NCI-H2081 (cell line): ENCODE data around the gene INSIG1.

Experiments
- DNase-seq, 2 experiments: peaks; one replicate each; lab custom pipeline; 2025; lab: John Stamatoyannopoulos, UW

Gene INSIG1

DNA sequence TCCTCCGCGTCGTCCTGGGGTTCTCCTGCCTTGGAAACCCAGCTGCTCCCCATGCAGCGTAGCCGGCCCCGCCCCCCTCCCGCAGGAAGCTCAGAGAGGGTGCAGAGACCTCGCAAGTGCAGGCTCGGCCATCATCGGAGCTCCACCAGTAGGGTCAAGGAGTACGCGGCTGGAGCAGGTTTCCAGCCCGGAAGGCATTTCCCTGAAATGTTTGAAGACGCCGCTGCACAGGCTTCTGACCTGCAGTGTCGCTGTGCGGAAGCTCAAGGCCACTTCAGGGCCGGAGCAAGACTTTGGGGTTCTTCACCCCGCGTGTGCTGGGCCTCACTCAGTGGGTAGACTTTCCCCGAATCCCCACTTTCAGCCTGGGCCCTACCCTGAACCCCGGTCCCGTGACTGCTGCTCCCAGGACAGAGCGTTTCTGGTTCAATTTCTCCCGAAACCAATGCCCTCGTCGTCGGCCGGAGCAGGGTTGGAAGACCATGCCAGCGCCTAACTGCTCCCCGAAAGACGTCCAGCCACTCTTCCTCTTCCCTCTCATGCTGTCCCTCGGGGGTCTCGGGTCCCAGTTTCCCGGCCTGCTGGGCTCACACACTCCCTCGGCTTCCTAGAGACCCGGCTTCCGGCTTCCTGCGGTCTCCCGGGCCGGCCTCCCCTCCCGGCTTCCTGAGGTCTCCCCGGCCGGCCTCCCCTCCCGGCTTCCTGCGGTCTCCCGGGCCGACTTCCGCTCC is 52.1 kb downstream of the INSIG1 start:
- DNase-seq = no peak

DNA sequence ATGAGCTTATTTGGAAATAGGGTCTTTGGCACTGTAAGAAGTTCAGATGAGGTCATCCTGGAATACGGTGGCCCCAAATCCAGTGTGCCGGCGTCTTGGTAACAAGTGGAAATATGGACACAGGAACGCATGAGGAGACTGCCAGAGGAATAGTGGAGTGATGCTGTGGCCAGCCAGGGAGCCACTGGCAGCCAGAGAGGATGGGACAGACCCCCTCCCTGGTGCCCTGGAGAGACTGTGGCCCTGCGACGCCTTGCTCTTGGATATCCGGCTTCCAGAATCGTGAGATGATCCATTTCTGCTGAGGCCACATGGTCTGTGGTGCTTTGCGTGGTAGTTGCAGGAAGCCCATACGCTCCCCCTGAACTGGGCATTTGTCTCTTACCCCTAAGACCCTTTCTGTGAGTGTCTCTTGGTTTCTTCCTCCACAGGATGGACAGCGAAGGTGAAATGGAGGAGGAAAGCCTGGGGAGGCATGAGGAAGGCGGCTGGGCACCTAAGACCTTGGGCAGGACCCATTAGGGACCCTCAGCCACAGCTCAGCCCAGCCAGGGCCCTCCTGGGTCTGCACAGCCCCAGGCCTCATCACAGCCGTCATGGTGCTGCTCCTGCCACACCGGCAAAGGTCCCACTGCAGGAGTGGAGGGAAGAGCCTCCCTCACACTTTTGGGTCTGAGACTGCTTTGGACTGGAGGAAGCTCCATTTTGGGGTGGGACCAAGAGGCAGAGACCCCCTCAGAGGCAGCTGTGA is 53.6 kb downstream of the INSIG1 start:
- no peak for DNase-seq

DNA sequence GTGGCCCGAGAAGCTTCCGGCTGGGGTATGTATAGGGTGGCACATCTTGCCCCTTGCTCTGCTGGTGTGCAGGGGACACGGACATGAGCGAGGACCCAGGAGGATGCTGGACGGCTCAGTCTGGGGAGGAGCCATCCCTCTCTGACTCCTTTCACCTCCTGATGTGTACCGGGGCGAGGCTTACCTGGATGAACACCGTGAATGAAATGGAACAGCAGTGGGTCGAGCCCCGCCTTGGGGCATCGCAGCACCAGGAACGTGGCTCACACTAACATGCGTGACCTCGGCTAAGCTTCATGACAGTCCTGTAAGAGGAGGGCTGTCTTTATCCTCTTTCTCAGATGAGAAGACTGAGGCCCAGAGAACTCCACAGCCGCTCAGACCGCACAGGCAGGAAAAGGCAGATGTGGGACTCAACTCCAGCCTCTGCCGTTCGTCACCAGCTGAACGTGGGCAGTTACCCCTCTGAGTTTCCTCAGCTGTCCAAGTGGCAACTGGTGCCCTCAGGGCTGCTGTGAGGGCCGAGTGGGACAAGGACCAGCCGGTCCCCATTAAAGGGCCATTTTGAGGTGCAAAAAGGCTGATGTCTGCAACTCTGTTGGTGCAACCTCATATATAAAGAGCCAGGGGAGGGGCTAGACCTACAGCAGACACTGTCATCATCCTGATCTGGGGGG is 54.5 kb downstream of the INSIG1 start:
- no peak for DNase-seq

DNA sequence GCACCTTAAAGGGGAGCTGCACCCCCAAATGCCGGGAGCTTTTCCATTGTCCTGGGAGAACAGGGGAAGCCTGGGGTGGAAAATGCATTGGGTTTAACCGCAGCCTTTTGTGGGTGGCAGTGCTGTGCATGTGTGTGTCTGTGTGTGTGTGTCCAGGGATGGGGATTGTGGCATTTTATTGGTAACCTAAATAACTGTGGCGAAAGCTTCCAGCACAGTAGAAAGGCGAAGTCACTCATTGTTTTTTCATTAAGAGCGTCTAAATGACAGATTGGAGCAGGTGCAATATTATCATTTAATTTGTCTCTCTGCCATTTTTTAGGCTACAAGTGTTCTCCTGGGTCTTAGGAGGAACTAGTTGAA is 55.1 kb downstream of the INSIG1 start:
- no peak for DNase-seq

DNA sequence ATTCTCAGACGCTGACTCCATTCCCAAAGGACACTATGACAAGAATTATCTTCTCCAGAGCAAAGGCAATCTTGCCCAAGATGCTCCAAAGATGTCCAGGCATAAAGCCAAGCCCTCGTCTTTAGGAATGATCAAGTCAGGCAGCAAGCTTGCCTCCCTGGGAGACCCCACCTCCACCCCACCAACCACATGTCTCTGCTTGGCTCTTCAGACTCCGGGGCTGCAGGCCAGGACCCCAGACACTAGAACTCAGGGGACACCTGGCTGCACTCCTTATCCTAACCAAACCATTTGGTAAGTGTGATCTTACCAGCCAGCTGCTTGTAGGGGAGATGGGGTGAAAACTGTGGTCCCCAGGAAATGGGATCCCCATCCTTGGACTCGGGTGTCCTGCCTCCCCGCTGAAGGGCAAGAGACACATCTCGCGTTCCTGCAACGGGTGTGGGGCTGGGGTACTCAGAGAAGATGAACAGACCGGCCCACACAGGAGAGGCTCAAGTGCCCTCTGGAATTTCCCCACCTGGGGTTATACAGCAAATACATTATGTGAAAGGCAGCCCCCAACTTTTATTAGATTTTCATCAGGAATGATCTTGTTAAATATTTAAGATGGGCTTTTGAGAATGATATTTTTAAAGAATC is 55.7 kb downstream of the INSIG1 start:
- DNase-seq = no peak

DNA sequence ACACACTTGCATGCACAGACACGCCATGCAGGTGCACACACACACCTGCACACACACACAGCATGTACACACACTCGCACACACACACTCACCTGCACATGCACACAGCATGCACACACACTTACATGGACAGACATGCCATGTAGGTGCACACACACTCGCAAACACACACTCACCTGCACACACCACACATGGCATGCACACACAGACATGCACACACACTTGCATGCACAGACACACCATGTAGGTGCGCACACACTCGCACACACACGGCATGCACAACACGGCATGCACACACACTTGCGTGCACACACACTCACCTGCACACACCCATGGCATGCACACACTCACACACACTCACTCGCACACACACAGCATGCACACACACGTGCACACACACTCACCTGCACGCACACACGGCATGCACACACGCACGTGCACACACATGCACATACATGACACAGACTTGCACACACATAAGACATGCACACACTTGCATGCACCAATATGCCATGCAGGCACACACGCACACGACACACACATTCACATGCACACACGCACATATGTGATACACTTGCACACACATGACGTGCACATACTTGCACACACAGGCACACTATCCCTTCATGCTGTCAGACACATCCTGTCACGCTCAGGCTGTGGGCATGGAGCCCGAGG is 56.8 kb downstream of the INSIG1 start:
- DNase-seq = no peak

DNA sequence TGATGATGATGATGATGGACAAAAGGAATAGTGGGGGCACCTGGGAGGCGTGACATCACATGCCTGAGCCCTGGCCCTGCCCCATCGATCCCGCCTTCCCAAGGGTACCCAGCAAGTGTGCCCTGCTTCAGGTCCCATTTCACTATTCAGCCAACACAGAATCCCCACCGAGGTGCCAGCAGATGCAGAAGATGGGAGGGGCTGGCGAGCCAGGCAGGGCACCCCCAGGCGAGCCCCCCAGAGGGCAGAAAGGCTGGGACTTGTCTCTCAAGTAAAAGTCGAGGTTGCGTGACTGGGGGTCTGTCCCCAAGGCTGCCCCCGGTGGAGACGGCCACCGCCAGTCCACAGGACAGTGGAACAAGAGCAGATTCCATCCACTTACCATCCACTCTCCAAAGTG is 57.5 kb downstream of the INSIG1 start:
- no peak for DNase-seq

DNA sequence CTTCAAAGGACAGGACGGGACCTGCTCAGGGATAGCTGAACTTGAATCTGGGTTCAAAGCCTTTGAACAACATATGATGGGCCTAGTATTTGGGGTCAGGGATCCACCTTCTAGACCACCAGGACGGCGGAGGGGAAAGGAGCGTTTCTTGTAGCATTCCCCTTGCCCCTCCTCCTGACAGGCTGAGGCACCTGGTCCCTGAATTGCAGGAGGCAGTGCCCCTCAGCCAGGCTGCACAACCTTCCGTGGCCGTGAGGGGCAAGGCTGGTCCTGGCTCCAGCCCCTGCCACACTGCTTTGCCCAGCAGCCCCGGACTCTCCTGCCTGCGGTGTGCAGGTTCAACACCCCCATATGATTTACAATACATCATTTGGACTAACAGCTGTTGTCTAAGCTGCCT is 58.1 kb downstream of the INSIG1 start:
- DNase-seq = no peak

DNA sequence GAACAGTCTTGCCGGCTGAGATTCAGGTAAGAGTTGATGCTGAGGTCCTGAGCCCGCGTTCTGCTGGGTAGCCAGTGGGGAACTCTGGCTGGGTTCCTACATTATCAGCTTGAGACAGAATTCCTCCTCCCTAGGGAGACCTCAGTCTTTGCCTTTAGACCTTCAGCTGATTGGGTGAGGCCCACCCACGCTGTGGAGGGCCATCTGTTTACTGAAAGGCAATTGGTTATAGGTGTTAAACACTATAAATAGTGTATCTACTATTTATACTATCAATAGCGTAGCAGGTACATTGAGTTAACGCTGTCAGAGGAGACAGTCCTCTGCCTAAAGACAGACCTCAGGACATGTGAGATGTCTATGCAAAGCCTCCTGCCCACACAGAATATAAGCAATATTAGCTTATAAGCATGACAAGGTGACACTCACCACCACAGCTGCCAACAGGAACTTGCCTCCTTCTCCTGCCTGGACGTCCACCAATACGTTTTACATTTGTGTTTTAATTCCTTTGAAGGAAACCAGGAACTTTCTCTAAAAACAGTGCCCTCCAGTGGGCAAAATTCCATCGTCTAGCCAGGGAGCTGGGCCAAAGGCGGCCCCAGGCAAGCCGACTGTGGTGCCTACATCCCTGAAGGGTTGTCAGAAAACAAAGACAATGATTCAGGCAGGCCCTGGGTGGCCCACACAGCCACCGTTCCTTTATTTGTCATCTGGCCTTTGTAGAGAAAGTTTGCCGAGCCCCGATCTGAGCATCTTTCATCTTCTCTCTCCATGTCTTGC is 58.8 kb downstream of the INSIG1 start:
- peak in 1 of 2 experiments; percentile 24 for DNase-seq

DNA sequence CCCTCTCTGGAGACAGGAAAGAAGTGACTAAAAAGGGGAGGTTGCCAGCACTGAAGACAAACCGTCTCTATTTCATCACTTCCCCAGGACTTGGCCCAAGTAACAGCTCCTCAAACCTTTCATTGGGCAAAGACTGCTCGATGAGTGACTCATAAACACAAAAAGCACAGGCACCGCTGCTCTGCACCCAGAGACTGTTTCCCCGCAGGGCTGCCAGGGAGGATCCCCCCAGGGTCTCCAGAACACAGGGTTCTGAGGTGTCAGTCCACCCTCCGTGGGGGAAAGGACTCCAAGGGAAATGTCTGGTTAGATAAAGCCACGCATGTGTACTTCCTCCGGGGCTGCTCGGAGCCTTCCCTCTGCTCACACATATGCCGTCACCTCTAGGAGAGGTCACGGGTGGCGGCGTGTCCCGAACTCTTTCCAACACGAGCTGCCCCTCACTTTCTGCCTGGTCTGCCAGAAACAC is 59.9 kb downstream of the INSIG1 start:
- DNase-seq = no peak

DNA sequence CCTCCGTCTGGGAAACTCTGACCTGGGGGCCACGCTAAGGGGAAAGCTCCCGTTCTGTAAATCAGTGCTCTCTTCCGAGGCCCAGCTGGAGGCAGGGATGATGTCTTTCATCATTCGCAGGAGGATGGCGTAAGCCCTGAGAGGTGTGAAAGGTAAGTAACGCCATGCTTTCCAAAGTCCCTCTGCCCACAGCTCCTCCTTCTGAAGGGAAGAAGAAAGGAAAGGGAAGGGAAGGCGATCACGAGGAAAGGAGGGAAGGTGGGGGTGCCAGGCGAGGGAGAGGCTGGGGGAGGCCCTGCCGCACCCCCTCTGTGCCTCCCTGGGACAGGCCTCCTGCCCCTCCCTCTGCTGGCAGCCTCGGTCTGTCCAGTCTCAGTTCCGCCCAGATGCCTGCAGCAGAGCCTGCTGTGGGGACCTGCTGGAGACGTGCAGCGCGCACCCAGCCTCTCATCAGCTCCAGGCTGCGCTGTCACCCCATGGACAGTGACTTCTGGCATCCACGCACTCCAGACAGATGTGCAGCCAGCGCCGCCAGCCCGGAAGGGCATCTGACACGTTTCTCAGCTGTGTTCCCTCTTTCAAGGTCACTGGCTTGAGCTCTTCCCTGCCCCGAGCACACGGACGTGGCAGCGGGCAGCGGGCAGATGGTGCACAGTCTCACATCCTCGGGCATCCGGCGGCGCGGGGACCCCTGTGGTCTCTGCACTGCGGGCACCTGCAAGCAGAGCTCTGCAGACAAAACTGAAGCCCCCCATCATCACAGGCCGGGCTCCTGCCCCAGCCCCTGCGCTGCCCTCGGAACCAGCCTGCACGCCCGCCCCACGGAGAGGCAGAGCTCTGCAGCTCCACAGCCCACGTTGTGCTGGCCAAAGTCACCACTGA is 60.6 kb downstream of the INSIG1 start:
- no peak for DNase-seq

DNA sequence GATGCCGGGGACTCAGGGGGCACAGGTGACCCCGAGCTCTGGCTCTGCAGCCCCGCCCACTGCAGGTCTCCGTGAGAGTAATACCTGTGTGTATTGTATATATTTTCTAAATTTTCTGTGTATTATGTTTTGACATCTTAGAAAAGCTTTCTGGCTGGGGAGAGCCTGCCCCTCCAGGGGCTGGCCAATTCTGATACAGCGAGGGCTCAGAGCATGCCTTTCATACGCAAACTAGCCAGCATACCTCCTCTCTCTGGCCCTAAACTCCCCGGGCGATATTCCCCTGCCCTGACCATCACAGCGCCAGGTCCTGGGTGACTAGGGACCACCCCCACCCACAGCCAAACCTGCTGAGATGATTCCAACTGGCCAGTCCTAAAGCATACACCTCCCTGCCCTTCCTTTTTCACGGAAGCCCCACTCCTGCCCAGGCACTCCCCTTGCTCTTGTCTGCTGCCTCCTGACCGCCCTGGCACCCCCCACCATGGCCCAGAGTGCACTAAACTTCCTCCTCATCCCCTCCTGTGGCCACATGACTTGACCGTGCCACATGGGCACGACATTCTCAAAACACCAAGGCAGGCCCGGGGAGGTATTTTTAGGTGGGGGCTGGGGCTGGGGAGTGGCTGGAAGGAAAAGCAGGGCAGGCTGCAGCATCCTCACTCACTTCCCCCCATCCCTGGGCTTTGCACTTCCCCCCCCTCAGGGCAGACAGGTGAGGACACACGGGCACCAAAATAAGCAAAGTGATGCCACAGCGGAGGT is 61.5 kb downstream of the INSIG1 start:
- DNase-seq = no peak
